Activated T-helper 1 cell treated with anti-CD3 and anti-CD28 coated beads, Interleukin-2, amount 50 U/mL, for 16 hours (primary cell): ENCODE data around the gene OR10K1.
"Not testable (repeated sequence)": the region's sequence is repeated elsewhere in the genome, so short reads cannot be mapped to it uniquely, and the experiment has no call there.

ENCODE experiments used
- DNase-seq, 2 donors: peaks; one replicate each; pipeline ENCODE4 v3.0.0-alpha.2; 2020; ENCODE audit warnings: low read depth in 1 of 2, low spot score in 1 of 2

OR10K1 gene, protein sequence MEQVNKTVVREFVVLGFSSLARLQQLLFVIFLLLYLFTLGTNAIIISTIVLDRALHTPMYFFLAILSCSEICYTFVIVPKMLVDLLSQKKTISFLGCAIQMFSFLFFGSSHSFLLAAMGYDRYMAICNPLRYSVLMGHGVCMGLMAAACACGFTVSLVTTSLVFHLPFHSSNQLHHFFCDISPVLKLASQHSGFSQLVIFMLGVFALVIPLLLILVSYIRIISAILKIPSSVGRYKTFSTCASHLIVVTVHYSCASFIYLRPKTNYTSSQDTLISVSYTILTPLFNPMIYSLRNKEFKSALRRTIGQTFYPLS

DNA sequence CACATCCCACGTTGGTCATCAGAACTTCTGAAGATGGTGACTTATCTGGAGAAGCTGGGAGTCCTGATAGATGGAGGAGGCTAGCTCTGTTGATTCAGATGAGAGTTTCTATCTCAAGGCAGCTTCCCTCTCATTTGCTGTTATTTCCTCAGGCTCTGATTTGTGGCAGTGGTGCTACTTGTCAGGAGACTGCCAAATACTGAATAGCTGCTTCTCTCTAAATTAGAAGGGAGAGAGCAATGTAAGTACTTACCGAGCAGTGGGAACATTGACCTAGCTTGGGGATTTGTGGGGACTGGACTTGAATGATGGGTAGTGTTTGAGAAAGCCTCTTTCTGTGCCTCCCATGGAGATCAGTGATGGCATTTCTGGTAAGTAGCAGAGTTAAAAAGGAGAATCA, at the start of gene OR10K1:
Gene OR10K1 (plus strand): TSS at position 301 of the 400 bp plus-strand sequence. CDS start 3,728 bp downstream, outside the sequence.
- no peak for DNase-seq

DNA sequence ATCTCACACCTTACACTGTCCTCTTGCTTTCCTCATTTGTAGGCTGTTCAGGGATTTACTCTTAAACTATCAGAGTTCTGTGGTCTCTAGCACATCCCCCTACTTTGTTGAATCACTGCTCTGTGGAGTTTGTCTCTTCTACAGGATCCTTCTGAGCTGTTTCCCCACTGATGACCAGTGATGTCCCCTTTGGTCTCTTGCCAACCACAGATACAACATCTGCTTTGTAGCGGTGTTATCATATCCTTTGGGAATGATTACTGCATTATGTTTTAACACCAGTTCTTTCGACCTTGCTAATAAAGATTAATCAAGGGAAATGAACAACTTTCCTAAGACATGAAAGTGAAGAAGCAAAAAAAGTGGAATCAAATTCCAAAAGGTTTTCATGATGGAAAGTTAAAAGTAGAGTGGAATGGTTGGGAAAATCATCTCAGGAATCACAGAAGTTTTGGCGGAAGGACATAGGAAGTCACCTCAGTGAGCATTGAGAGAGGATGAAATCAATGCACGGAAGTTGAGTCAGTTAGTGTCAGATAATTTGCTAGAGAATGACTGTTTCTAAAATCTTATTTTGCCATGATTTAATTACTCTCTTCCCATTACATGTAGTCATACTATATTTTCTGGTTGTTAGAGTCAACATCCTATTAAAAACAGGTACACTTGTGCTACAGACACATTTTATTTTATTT, 46.8 kb upstream of the OR10K1 start:
- DNase-seq = no peak

DNA sequence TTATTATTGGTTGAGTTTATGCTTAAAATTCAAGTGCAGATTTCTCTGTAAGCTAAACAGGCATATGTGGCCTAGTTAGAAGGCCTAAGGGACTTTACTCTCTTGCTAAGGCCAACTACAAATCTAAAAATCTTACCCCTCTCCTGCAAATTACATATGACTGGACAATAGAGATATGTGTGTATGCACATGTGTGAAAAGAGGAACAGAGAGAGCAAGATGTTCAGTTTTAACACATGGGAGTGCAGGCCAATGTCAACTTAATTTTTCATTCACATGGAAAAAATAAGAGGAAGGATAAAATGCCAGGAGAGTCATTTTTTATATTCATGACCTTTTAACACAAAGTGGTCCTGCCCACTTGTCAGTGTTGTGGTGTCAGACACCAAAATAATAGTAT, 44.0 kb upstream of the OR10K1 start:
- no peak for DNase-seq

DNA sequence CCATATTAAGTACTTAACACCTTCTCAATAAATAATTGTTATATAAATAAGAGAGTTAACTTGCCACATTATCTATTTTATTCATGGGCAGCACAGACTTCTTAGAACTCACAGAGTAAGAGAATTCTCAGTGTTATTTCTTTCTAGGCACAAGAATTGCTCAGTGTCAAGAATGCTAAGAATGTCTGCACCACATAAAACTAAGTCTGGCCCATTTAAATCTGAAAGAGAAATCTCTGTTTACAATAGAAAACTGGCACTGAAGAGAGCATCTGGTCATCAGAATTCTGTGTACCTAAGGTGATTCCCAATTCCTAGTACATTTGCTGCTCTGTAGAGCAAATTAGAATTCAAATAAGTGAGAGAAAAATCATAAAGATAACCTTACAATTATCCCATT, 39.4 kb upstream of the OR10K1 start:
- no peak for DNase-seq

DNA sequence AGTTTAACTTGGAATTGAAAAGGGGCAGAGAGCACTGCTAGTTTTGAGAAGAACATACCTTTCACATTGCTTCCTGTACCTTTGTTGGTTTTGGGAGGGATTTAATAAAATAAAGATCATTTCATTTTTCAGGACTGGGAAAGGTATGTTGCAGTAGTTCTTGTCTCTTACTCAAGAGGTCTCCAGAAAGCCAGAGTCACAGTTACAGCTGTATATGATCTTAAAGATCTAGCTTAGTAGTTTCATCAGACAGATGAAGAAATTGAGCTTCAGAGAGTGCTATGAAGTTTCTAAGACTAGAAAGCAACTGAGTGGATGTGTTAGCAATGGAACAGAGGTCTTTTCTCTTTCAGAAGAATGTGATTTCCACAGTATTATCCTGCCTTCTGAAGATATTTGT, 36.6 kb upstream of the OR10K1 start:
- DNase-seq = no peak

DNA sequence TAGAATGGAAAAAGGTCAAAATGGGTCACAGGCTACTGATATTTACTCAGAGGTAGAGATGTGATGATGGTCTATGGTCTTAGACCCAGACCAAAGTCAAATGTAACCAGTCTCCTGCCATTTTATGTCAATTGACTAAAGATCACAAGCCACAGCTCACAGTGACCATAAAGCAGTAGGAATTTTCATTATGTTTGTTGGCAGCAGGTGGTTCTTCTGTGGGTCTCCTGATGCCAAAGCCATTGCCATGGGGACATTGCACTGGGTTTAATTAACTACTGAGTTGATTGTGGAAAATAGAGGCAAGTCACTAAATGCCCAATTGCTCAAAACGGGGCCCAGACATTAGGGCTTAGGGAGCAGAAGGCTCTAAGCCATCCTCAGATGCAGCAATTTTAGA, 35.5 kb upstream of the OR10K1 start, which contains the start of gene OR10K2:
Gene OR10K2 (minus strand): TSS at position 101 of the 400 bp plus-strand sequence. CDS start 5,371 bp downstream, outside the sequence.
- DNase-seq = no peak

DNA sequence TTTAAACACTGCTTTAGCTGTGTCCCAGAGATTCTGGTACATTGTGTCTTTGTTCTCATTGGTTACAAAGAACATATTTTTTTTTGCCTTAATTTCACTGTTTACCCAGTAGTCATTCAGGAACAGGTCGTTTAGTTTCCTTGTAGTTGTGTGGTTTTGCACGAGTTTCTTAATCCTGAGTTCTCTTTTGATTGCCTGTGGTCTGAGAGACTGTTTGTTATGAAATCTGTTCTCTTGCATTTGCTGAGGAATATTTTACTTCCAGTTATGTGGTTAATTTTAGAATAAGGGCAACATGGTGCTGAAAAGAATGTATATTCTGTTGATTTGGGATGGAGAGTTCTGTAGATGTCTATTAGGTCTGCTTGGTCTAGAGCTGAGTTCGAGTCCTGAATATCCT, 31.5 kb upstream of the OR10K1 start:
- not testable (repeated sequence) for DNase-seq

DNA sequence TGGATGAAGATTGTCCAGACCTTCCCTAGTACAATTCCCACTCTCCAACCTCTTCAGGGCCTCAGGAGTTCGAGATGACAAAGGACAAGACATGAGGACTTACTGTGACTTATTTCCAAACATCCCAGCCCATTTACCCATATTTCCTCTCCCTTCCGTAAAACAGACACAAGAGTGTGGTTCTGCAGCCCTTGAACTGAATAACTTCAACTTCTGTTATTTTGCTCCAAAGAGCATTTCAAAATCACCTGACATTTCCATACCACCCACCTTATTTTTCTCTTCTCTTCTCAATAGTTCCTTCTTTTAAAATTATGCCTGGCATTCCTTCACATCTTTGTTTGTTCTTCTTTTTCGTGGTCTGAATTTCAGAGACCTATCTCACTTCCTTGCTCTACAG, 26.9 kb upstream of the OR10K1 start:
- no peak for DNase-seq

DNA sequence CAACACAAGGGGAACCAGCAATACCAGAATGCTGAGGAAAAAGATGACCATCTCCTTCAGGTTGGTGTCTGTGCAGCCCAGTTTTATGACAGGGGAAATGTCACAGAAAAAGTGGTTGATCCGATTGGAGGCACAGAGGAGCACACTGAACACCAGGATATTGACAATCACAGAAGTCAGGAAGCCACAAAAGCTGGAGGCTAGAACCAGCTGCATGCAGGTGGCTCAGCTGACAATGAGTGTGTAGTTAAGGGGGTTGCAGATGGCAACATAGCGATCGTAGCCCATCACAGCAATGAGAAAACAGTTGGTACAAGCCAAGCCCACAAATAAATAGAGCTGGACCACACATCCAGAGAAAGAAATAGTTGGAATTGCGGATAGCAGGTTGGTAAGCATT, 16.3 kb upstream of the OR10K1 start:
- DNase-seq = no peak

DNA sequence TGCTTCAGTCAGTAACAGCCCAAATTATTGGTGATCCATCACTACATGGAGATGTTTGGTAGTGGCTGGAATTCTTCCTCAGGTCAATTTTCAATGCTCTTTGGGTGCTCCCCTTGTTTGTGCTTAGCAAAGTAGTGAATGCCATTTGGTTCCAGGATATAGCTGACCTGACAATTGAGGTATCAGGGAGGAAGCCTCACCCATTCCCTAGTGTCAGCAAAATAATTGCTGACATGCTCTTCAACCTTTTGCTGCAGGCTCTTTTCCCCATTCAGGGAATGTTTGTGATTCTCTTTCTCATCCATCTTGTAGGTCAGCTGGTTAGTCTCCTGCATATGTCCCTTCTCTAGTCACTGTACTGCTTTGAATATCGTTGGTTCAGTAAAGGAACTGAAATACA, 7.1 kb upstream of the OR10K1 start:
- no peak for DNase-seq

DNA sequence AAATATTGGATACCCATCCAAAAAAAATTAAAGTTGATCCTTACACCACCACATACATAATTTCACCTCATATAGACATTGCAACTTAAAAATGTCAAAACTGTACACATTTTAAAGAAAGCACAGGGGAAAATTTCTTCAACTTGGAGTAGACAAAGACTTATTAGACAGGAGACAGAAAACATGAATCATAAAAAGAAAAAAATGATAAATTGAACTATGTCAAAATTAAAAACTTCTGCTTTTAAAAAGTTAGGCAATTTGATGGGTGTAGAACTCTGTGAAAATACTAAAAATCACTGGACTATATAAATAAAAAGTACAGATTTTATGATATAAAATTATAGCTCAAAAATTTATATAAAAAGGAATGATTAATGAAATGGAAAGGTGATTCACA, 4.4 kb upstream of the OR10K1 start:
- DNase-seq = no peak

DNA sequence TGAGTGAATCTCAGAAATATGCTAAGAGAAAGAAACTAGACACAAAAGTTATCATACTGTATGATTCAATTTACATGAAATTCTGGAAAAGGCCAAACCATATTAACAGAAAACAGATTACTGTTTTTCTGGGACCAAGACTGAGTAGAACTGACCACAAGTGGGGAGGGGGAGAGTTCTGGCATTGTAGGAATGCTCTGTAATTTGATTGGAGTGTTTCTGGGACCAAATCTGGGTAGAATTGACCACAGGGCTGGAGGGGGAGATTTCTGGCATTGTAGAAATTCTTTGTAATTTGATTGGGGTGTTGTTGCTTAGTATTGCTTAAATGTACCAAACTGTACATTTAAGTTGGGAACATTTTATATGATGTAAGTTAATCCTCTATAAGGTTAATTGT, 3.4 kb upstream of the OR10K1 start:
- DNase-seq = no peak

DNA sequence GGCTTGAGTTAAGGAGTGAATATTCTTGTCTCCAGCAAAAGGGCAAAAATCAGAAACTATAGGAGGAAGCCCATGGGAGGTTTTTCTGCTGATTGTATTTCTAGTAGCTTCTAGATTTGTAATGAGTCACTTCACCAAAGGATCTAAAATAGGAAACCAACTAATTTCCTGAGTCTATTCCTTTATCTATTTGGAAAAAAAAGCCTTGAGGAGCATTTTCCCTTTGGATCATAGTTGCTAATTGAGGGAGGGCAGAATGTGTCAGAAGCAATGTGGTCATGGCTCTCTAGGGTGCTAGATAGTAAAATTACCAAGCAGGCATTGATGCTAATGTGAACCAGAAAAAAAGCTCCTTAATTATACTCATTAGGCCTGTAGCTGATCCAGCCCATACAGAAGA, 10.3 kb downstream of the OR10K1 start, which contains the start of gene OR10R2:
Gene OR10R2 (plus strand): TSS at position 301 of the 400 bp plus-strand sequence. CDS start 106 bp downstream, outside the sequence.
- no peak for DNase-seq

DNA sequence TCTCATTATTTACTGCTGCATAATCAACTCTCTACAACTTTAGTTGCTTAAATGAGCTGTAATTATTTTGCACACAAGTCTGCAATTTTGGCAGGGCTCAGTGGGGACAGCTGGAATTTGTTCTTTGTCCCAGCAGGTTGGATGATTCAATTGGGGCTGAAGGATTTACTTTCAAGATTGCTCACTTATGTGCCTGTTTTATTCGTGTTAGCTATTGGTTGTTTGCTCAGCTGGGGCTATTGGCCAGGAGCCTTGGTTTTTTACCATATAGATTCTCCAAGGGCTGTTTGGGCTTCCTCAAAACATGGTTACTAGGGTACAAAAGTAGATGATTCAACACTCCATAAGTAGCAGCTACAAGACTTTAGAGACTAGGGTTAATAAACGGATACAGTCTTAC, 23.8 kb downstream of the OR10K1 start:
- DNase-seq = no peak

DNA sequence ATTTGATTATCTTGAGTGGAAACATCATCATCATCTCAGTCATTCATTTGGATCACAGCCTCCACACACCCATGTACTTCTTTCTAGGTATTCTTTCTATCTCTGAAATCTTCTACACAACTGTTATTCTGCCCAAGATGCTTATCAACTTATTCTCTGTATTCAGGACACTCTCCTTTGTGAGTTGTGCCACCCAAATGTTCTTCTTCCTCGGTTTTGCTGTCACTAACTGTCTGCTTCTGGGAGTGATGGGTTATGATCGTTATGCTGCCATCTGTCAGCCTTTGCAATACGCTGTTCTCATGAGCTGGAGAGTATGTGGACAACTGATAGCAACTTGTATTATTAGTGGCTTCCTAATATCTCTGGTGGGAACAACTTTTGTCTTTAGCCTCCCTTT, 29.7 kb downstream of the OR10K1 start:
- DNase-seq = no peak

DNA sequence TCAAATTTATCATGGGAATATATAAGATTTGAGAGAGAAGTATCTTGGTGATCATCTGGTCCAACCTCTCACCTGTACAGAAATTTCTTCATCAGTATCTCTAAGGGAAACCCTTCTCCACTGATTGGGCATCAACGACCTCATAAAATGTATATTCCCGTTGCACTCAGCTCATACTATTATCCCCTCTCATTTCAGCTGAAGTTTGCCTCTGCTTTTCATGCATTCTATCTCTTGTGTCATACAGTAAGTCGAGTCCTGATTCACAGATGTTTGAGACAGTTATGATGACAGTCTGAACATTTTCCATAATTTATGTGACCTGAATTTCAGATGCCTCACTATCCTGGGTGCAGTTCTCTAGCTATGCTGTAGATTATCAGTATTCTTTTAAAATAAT, 31.4 kb downstream of the OR10K1 start:
- DNase-seq = no peak

DNA sequence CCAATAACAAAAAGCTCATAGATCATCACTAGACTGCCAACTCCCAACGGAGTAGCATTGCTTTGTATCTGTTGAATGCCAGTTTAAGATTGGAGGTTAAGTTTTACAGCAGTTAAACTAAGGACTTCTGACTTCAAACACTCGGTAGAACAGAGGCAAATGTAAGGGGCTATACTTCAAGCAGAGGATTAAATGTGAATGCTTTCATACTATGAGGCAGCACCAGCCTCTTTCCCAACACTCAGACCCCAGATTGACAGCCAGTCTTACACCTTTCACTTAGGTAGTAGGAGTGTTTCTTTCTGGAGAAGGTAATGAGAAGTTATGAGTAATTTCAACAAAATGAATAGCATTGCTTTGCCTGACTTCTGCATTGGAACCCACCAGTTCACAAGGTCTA, 33.2 kb downstream of the OR10K1 start:
- no peak for DNase-seq

DNA sequence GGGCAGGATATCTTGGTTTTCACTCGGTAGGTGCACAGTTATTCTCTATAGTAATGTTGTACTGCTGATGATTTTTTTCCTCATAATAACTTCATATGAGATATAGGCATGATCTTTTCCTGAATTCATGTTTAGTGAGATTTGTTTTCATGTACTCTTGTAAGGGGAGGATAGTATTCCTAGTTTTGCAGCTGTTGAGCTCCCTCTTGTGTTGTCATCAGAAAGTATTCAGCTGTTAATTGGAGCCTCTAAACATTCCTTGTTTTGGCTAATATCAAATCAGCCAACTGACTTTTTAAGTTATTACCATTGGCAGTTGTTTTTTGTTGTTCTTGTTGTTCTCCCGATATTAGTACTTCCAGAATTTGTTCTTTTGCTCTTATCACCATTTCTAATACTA, 34.7 kb downstream of the OR10K1 start:
- DNase-seq = no peak

DNA sequence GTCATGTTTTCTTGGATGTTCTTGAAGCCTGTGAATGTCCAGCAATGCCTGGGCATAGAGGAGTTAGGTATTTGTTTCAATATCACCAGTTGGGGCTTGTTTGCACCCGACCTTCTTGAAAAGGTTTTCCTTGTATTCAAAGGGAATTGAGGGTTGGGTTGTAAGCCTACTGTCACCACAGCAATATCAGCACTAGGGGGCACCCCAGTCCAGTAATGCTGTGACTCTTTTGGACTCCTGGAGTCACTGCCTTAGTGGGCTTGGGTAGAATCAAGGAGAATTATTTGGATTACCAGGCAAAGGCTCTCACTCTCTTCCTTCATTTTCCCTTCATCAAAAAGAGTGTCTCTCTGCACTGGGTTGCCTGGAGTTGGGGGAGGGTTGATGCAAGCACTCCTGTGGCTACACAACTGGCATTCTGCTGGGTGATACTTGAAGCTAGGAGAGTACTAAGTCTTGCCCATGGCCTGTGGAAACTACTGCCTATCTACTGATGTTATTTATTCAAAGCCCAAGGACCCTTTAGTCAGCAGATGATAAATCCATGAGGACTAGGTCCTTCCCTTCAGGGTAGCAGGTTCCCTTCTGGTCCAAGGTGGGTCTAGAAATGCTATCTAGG, 44.8 kb downstream of the OR10K1 start:
- peak; percentile 5 to 6 for DNase-seq

DNA sequence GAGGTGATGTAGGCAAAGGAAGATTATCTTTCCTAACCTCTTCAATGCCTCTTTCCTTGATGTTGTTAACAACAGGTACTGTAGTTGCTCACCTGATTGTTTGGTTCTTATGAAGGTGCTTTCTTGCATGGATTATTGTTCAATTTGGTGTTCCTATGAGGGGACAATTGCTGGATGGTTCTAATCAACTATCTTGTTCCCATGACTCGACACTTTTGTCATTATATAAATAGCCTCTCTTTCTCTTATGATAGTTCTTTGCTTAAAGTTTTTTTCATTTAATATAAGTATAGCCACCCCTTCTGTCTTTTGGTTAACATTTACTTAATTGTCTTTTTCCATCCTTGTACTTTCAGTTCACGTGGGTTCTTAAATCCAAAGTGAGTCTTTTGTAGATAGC, 45.9 kb downstream of the OR10K1 start:
- no peak for DNase-seq

DNA sequence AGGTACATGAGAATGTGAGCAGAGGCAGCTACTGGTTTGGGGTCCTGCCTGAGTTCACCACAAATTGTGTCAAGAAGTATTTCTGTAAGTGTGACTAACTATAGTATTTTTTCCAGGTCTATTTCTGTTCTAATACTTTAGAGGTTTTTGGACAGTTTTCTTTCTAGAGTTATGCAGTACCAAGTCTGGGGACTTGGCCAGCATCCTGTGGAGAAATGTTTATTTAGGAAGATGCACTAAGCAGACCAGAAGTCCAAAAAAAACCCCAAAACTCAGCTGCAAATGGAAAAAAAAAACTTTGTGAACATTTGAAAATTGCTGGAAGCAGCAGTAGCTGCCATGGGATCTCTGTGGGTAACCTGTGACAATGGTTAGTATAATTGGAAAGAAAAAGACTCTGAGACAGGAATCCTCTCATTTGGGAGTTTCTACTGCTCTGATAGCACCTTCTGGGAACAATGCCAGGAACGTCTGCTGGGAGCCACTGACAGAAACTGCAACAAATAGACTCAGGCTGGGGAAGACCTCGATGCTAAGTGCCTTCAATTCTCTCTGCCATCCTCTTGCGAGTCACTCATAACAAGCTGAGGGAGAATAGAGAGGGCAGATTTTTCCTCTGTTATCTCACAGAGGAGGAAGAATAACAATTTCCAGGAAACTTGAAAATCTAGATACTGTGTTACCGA, 48.0 kb downstream of the OR10K1 start:
- DNase-seq = no peak

DNA sequence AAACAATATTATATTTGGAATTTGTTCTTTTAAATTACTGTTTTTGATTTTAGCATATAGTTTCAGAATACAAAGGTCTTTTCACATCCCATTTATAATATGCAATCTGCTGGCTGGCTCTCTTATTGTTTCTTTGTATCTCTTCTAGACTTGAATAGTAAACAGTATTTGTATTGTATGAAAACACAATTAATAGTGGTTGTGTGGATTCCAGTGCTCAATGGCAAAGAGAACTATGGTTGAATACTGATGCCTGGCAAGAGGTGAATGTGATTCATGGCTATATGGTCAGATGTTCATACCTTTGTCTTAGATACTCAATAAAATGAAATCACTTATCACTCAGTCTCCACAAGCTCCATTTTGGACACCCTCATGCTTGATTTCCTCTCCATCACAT, 55.3 kb downstream of the OR10K1 start:
- no peak for DNase-seq
